Bronchus fibroblast of lung (primary cell): Measurements from ENCODE around the gene APOL3. TPM values are rescaled to one million over a fixed set of nuclear protein-coding genes. Genes with fewer than 3 reads are reported as not detected.

Experiments
- total RNA-seq: library from RNA; depleted of rRNA; stranded (reverse); fragments of >200 nt; gene quantifications from 2 replicates; pipeline ENCODE4 v1.2.3, GENCODE V29; 2015

Gene APOL3, protein sequence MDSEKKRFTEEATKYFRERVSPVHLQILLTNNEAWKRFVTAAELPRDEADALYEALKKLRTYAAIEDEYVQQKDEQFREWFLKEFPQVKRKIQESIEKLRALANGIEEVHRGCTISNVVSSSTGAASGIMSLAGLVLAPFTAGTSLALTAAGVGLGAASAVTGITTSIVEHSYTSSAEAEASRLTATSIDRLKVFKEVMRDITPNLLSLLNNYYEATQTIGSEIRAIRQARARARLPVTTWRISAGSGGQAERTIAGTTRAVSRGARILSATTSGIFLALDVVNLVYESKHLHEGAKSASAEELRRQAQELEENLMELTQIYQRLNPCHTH
- 3.1 and 3.9 TPM in 2 replicates for total RNA-seq

DNA sequence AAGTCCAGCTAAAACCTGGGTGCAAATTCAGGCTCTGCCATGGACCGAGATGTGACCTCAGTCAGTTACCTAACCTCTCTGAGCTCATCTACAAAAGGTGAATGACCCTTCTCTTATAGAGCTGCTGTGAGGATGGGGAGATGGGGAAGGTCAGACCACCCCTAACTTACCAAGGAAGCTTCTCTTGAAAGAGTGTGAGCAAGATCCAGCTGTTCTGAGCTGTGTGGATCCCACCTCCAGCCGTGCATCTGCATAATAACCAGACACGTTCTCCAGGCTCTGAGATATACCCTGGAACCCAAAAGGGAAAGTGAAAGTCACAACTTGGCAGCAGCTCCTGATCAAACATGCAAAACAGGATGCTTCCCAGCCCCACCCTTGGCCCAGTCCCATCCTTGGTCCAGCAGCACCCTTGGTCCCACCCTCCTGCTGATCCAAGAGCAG is at the start of gene APOL3:
Gene APOL3, minus strand, starts transcription at position 257 of the 444 bp plus-strand sequence. CDS start 11,700 bp downstream, outside the sequence.

DNA sequence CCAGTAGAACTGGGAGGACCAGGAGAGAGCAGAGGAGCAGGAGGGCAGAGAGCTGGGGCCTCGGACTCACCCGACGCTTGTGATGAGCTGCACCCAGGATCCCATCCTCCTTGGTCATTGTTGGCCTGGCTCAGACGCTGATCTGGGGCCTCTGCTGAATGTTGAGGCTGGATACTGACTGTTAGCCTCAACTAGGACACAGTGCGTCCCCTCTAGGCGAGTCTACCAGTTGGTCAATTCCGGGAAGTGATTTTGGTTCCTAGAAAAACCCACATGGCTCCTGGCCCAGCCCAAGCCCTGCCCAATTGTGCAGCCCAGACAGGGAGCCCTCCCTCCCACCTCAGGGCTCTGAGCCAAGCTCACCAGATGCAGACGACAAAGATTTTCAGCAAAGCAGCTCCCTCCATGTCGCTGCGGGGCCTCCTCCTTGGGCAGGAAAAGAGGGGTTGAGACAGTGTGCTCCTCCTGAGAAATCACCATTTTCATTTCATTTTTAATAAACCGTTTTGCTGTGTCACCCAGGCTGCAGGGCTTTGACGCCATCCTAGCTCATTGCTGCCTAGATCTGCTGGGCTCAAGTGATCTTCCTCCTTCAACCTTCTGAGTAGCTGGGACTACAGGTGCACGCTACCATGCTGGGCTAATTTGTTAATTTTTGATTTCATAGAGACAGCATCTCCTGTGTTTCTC is 41.2 kb upstream of the APOL3 start, which contains the start of gene APOL4:
Gene APOL4, minus strand, starts transcription at position 180 of the 690 bp plus-strand sequence. Its CDS starts 75 bp downstream, at position 105.

Other genes starting within 250 kb of the APOL3 start
- gene RBFOX2, start 131.9 kb downstream of the APOL3 start, total RNA-seq, result 117 and 121 TPM in 2 replicates
- not detected in 2 replicates for gene APOL4, start 41.1 kb upstream of the APOL3 start, total RNA-seq
- gene APOL2, start 78.8 kb upstream of the APOL3 start, total RNA-seq, result 11.9 and 13.4 TPM in 2 replicates
- gene APOL1, start 92.4 kb upstream of the APOL3 start, total RNA-seq, result 0.34 and 0.59 TPM in 2 replicates
- gene MYH9, start 227.2 kb upstream of the APOL3 start, total RNA-seq, result 399 and 411 TPM in 2 replicates